A549 (cell line): Measurements from ENCODE around the gene GYS2. TPM values are rescaled to one million over a fixed set of nuclear protein-coding genes. Genes with fewer than 3 reads are reported as not detected.
"Not testable (repeated sequence)": the region's sequence is repeated elsewhere in the genome, so short reads cannot be mapped to it uniquely, and the experiment has no call there.

Source experiments
- ATAC-seq, 2 experiments: fragments of 200-7000 bp in 1 of 2; fragments of >200 bp in 1 of 2; cut with Nextera tagmentation in 1 of 2; cut with Tn5 transposase in 1 of 2; 3 replicates each; pipeline versions ENCODE4 v1.8.0 to v1.9.1; 2018 to 2020; ENCODE audit warnings: mild to moderate bottlenecking in 1 of 2, moderate library complexity in 1 of 2
- CTCF ChIA-PET: fragments of 300-600 bp; sonication (Branson Sonifier 250); formaldehyde crosslinking; extraction: SDS; loops from one replicate; lab custom pipeline; 2021; ENCODE audit warnings: antibody characterized with exemption, inconsistent platforms; lab: Yijun Ruan, JAX
- POLR2A ChIA-PET: fragments of 350-600 bp; formaldehyde crosslinking; extraction: SDS; loops from one replicate; lab custom pipeline; 2021; ENCODE audit warnings: antibody characterized with exemption, inconsistent platforms; lab: Yijun Ruan, JAX
- DNase-seq, 2 experiments: peaks; one replicate each; pipeline versions ENCODE4 v3.0.0 to v3.0.0-alpha.2; 2011 to 2016; ENCODE audit warnings: low read depth in 1 of 2, low spot score in 1 of 2
- FAIRE-seq: peaks from 2 replicates; lab custom pipeline; 2011; peaks lifted over from hg19 to GRCh38; lab: Jason Lieb, UNC
- H3K27ac ChIP-seq, 2 experiments: fragments of >200 bp; sonication (Bioruptor Twin); formaldehyde crosslinking; 3 replicates each; pipeline ENCODE4 v1.5.1; 2016 to 2017
- H3K4me1 ChIP-seq: fragments of >200 bp; sonication (Bioruptor Twin); formaldehyde crosslinking; 3 replicates; pipeline ENCODE4 v1.6.1; 2016
- H3K4me2 ChIP-seq: fragments of >200 bp; sonication (Bioruptor Twin); formaldehyde crosslinking; 3 replicates; pipeline ENCODE4 v1.6.1; 2016
- H3K4me3 ChIP-seq: fragments of >200 bp; sonication (Bioruptor Twin); formaldehyde crosslinking; 3 replicates; pipeline ENCODE4 v1.5.1; 2016
- H3K9me3 ChIP-seq: fragments of >200 bp; sonication (Bioruptor Twin); formaldehyde crosslinking; 3 replicates; pipeline ENCODE4 v1.6.1; 2016
- ATOH8 ChIP-seq: fragments of 250-450 bp; sonication (Bioruptor Pico); IDR thresholded peaks from 2 replicates; pipeline ENCODE4 v1.5.0; 2020; ENCODE audit warnings: low read depth, mild to moderate bottlenecking, moderate library complexity
- BHLHE40 ChIP-seq: IDR thresholded peaks from 2 replicates; pipeline ENCODE4 v1.6.1; 2012; ENCODE audit warnings: low read depth, low read length, inconsistent platforms
- CBX8 ChIP-seq: fragments of 200-600 bp; sonication (generic); IDR thresholded peaks from 2 replicates; pipeline ENCODE4 v1.6.1; 2016
- CEBPB ChIP-seq, 2 experiments: fragments of >200 bp in 1 of 2; sonication (Bioruptor Twin) in 1 of 2; formaldehyde crosslinking in 1 of 2; IDR thresholded peaks; 2 replicates each; pipeline ENCODE4 v1.6.1; 2012 to 2016
- EP300 ChIP-seq, 2 experiments: fragments of >200 bp; sonication (Bioruptor Twin); formaldehyde crosslinking; IDR thresholded peaks; 2 replicates in 1 of 2; 3 replicates in 1 of 2; pipeline ENCODE4 v1.6.1; 2016 to 2017
- HDAC2 ChIP-seq: fragments of 200-600 bp; sonication (generic); IDR thresholded peaks from 2 replicates; pipeline ENCODE4 v1.6.1; 2016
- HOXB13 ChIP-seq: fragments of 250-450 bp; sonication (Bioruptor Pico); IDR thresholded peaks from 2 replicates; pipeline ENCODE4 v1.5.0; 2020; ENCODE audit warnings: low read depth, mild to moderate bottlenecking, moderate library complexity
- MAFK ChIP-seq: fragments of 450-650 bp; IDR thresholded peaks from 2 replicates; pipeline ENCODE4 v1.6.1; 2014; ENCODE audit not compliant: partially characterized antibody
- MYC ChIP-seq: IDR thresholded peaks from 2 replicates; pipeline ENCODE4 v1.6.1; 2012; ENCODE audit warnings: mild to moderate bottlenecking, inconsistent platforms, low read length, improper control_type of control experiment, borderline replicate concordance
- PHF8 ChIP-seq: fragments of 200-600 bp; sonication (generic); IDR thresholded peaks from 2 replicates; pipeline ENCODE4 v1.6.1; 2016; ENCODE audit warnings: low read depth, mild to moderate bottlenecking, antibody characterized with exemption, moderate library complexity, borderline replicate concordance
- POLR2A ChIP-seq: IDR thresholded peaks from 2 replicates; pipeline ENCODE4 v1.6.1; 2012; ENCODE audit warnings: mild to moderate bottlenecking, low read length
- RAD21 ChIP-seq, 2 experiments: fragments of >200 bp in 1 of 2; sonication (Bioruptor Twin) in 1 of 2; formaldehyde crosslinking in 1 of 2; IDR thresholded peaks in 1 of 2; conservative IDR thresholded peaks in 1 of 2; 2 replicates in 1 of 2; 3 replicates in 1 of 2; pipeline ENCODE4 v1.6.1; 2012 to 2018; ENCODE audit warnings: inconsistent platforms in 1 of 2
- RNF2 ChIP-seq: fragments of 200-600 bp; sonication (generic); IDR thresholded peaks from 2 replicates; pipeline ENCODE4 v1.6.1; 2016; ENCODE audit warnings: low read depth, mild to moderate bottlenecking, antibody characterized with exemption, moderate library complexity, borderline replicate concordance
- SMC3 ChIP-seq: fragments of >200 bp; sonication (Bioruptor Twin); formaldehyde crosslinking; IDR thresholded peaks from 3 replicates; pipeline ENCODE4 v1.6.1; 2018; ENCODE audit warnings: inconsistent platforms
- TP53 ChIP-seq: fragments of 250-450 bp; sonication (Bioruptor Pico); IDR thresholded peaks from 2 replicates; pipeline ENCODE4 v1.5.0; 2021; ENCODE audit warnings: mild to moderate bottlenecking, moderate library complexity
- USF2 ChIP-seq: fragments of 450-650 bp; IDR thresholded peaks from 2 replicates; pipeline ENCODE4 v1.6.1; 2014; ENCODE audit warnings: antibody characterized with exemption
- ZC3H11A ChIP-seq: fragments of 450-650 bp; IDR thresholded peaks from 2 replicates; pipeline ENCODE4 v1.6.1; 2014; ENCODE audit warnings: antibody characterized with exemption, mild to moderate bottlenecking
- ZNF302 ChIP-seq: fragments of 250-450 bp; sonication (Bioruptor Pico); IDR thresholded peaks from 2 replicates; pipeline ENCODE4 v1.9.0; 2021; ENCODE audit warnings: inconsistent platforms, mild to moderate bottlenecking, moderate library complexity
- WGBS: methylation state at CpG from one replicate; pipeline ENCODE4 v1.1.6; 2017; ENCODE audit errors: missing lambda C conversion rate; 5-methylcytosine and 5-hydroxymethylcytosine counted together
- polyA plus RNA-seq, 4 experiments: library from polyadenylated mRNA; depleted of rRNA in 3 of 4; stranded (reverse); fragments of >200 nt; fragmentation: RNase III in 1 of 4; extraction: RNeasy Plus Mini Kit Qiagen cat#74134 plus additional on column Dnase treatment in 1 of 4; gene quantifications; 2 replicates in 3 of 4; 3 replicates in 1 of 4; pipeline ENCODE4 v1.2.3, GENCODE V29; 2011 to 2017
- TF ChIP-seq, protein P1 (sequence below): IDR thresholded peaks from 2 replicates; pipeline ENCODE4 v1.6.1; 2012; ENCODE audit warnings: low read depth, borderline replicate concordance
- TF ChIP-seq, protein P2 (sequence below): fragments of >200 bp; sonication (Bioruptor Twin); formaldehyde crosslinking; IDR thresholded peaks from 3 replicates; pipeline ENCODE4 v1.5.1; 2016
- TF ChIP-seq, protein P3 (sequence below): fragments of 150-350 bp; IDR thresholded peaks from 2 replicates; pipeline ENCODE4 v1.6.1; 2014; ENCODE audit warnings: low read depth, mild to moderate bottlenecking, low read length

The GYS2 gene
- polyA plus RNA-seq, 2 of the 4 experiments (the other 2 are of a cell fraction) = 0.19 TPM; not detected in 1

GRCh38 chr12:21598651-21599050, 6.0 kb downstream of the GYS2 start:
- TF ChIP-seq ATOH8 (no peak), RNF2 (no peak), BHLHE40 (no peak), RAD21 (conservative IDR thresholded peaks at IDR 0.05 in 1 of 2, IDR thresholded peaks at IDR 0.05 in 1 of 2) (no peak), MAFK (no peak), HDAC2 (no peak), HOXB13 (no peak), USF2 (no peak), SMC3 (no peak), POLR2A (no peak), ZNF302 (no peak), PHF8 (no peak), EP300 (IDR thresholded peaks at IDR 0.05) (no peak), ZC3H11A (no peak), TP53 (no peak), CBX8 (no peak)
- TF ChIP-seq, protein P1, sequence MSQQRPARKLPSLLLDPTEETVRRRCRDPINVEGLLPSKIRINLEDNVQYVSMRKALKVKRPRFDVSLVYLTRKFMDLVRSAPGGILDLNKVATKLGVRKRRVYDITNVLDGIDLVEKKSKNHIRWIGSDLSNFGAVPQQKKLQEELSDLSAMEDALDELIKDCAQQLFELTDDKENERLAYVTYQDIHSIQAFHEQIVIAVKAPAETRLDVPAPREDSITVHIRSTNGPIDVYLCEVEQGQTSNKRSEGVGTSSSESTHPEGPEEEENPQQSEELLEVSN = no peak
- TF ChIP-seq, protein P2, sequence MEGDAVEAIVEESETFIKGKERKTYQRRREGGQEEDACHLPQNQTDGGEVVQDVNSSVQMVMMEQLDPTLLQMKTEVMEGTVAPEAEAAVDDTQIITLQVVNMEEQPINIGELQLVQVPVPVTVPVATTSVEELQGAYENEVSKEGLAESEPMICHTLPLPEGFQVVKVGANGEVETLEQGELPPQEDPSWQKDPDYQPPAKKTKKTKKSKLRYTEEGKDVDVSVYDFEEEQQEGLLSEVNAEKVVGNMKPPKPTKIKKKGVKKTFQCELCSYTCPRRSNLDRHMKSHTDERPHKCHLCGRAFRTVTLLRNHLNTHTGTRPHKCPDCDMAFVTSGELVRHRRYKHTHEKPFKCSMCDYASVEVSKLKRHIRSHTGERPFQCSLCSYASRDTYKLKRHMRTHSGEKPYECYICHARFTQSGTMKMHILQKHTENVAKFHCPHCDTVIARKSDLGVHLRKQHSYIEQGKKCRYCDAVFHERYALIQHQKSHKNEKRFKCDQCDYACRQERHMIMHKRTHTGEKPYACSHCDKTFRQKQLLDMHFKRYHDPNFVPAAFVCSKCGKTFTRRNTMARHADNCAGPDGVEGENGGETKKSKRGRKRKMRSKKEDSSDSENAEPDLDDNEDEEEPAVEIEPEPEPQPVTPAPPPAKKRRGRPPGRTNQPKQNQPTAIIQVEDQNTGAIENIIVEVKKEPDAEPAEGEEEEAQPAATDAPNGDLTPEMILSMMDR = no peak
- TF ChIP-seq, protein P3, sequence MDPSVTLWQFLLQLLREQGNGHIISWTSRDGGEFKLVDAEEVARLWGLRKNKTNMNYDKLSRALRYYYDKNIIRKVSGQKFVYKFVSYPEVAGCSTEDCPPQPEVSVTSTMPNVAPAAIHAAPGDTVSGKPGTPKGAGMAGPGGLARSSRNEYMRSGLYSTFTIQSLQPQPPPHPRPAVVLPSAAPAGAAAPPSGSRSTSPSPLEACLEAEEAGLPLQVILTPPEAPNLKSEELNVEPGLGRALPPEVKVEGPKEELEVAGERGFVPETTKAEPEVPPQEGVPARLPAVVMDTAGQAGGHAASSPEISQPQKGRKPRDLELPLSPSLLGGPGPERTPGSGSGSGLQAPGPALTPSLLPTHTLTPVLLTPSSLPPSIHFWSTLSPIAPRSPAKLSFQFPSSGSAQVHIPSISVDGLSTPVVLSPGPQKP = no peak
- POLR2A ChIA-PET = no interaction called here
- no peak overlapping the region for H3K4me2 ChIP-seq
- no peak for ATAC-seq
- FAIRE-seq = no peak
- H3K4me3 ChIP-seq = no peak overlapping the region
- no peak for DNase-seq
- H3K27ac ChIP-seq = no peak overlapping the region
- WGBS = 56% methylated on average over 4 of the region's 4 CpGs
- no peaks in the 10 kb centered on the region for H3K4me1 ChIP-seq
- H3K9me3 ChIP-seq = no peaks in the 10 kb centered on the region
- CTCF ChIA-PET = no interaction called here

DNA sequence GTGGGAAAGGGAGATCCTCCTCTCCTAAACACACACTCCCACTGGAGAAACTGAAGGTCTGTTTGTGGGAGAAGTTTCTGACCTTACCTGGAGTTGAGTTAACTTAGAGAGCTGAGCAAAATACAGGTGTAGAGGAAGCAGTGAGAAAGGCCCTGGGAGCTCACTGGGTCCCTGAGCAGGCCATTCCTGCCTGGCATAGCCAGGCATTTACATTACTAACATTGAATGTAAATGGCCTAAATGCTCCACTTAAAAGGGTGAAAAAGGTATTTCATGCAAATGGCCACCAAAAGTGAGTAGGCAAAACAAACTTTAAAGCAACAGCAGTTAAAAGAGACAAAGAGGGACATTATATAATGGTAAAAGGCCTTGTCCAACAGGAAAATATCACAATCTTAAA, 9.3 kb downstream of the GYS2 start:
- H3K4me1 ChIP-seq, FAIRE-seq, H3K27ac ChIP-seq, H3K4me3 ChIP-seq, DNase-seq, ATAC-seq, CTCF ChIA-PET, POLR2A ChIA-PET, H3K4me2 ChIP-seq: not testable (repeated sequence)
- H3K9me3 ChIP-seq = peaks cover 11% of the 10 kb centered on the region; the same call in 1 of the 3 replicates

DNA sequence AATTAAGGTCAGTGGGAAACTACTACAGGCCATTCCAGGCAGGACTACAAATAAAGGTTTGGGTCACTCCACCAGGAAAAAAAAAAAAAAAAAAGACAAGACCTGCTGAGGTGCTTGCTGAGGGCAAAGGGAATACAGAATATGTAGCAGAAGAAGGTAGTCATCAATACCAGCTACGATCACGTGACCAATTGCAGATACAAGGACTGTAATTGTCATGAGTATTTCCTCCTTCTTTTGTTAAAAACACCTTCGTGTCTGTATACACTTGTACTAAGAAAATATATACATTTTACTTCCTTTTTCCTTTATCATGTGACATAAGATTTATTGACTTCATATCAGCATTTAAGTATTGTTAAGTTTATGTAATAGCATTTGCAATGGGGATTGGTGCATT, 19.2 kb downstream of the GYS2 start:
- TF ChIP-seq CEBPB (IDR thresholded peaks at IDR 0.05) (no peak), MYC (no peak), USF2 (peak; percentile 64)
- no peak for DNase-seq
- POLR2A ChIA-PET = no interaction called here
- H3K9me3 ChIP-seq = no peaks in the 10 kb centered on the region
- no peak overlapping the region for H3K27ac ChIP-seq
- CTCF ChIA-PET = no interaction called here
- ATAC-seq = no peak
- no peak overlapping the region for H3K4me3 ChIP-seq
- FAIRE-seq = no peak
- 23% methylated on average over 3 of the region's 3 CpGs for WGBS
- H3K4me2 ChIP-seq = no peak overlapping the region
- no peaks in the 10 kb centered on the region for H3K4me1 ChIP-seq

DNA sequence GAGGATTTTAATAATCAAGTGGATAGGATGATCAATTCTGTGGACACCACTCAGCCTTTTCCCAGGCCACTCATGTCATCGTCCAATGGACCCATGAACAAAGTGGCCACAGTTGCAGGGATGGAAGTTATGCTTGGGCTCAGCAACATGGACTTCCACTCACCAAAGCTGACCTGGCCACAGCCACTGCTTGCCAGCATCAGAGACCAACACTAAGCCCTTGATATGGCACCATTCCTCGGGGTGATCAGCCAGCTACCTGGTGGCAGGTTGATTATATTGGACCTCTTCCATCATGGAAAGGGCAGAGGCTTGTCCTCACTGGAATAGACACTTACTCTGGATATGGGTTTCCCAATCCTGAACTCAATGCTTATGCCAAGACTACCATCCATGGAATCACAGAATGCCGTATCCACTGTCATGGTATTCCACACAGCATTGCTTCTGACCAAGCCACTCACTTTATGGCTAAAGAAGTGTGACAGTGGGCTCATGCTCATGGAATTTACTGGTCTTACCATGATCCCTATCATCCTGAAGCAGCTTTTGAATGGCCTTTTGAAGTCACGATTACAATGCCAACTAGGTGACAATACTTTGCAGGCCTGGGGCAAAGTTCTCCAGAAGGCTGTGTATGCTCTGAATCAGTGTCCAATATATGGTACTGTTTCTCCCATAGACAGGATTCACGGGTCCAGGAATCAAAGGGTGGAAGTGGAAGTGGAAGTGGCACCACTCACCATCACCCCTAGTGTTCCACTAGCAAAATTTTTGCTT, 20.1 kb downstream of the GYS2 start:
- 62% methylated on average over 5 of the region's 5 CpGs for WGBS
- H3K9me3 ChIP-seq, H3K27ac ChIP-seq, H3K4me3 ChIP-seq, H3K4me2 ChIP-seq, DNase-seq, POLR2A ChIA-PET, FAIRE-seq, H3K4me1 ChIP-seq, ATAC-seq: not testable (repeated sequence)
- CTCF ChIA-PET = interaction anchor here (0.9 kb wide), 1 partner anchor 9 kb away, joined by 3 read pairs; no protein-coding TSS in a partner anchor
